Esophagus muscularis mucosa (tissue), 4 donors: ENCODE data around the gene ISOC1. TPM values are rescaled to one million over a fixed set of nuclear protein-coding genes. Genes with fewer than 3 reads are reported as not detected.

Experiments
- DNase-seq: peaks from one replicate; pipeline ENCODE4 v3.0.0-alpha.2; 2017; ENCODE audit errors: extremely low spot score
- H3K27ac ChIP-seq, 4 donors: fragments of 200-600 bp; sonication (generic); replicated peaks in 1 of 4; 1 replicate in 3 of 4; 2 replicates in 1 of 4; pipeline ENCODE4 v1.5.1; 2016 to 2019; ENCODE audit warnings: mild to moderate bottlenecking in 1 of 4
- H3K27me3 ChIP-seq, 4 donors: fragments of 200-600 bp; sonication (generic); one replicate each; pipeline versions ENCODE4 v1.5.1 to v1.6.0; 2016 to 2019
- H3K36me3 ChIP-seq, 4 donors: fragments of 200-600 bp; sonication (generic); one replicate each; pipeline ENCODE4 v1.5.1; 2016 to 2019
- H3K4me1 ChIP-seq, 4 donors: fragments of 200-600 bp; sonication (generic); one replicate each; pipeline ENCODE4 v1.5.1; 2016 to 2019
- H3K4me3 ChIP-seq, 4 donors: fragments of 200-600 bp; sonication (generic); 1 replicate in 2 of 4; 2 replicates in 2 of 4; pipeline ENCODE4 v1.5.1; 2016 to 2019; ENCODE audit warnings: mild to moderate bottlenecking in 4 of 4, moderate library complexity in 1 of 4
- H3K9me3 ChIP-seq, 4 donors: fragments of 200-600 bp; sonication (generic); 1 replicate in 3 of 4; 2 replicates in 1 of 4; pipeline ENCODE4 v1.5.1; 2016 to 2019
- CTCF ChIP-seq, 3 experiments: fragments of 200-600 bp in 2 of 3; fragments of 450-650 bp in 1 of 3; sonication (generic) in 2 of 3; IDR thresholded peaks; one replicate each; pipeline ENCODE4 v1.5.1; 2017 to 2019; ENCODE audit warnings: antibody characterized with exemption in 3 of 3, mild to moderate bottlenecking in 2 of 3, moderate library complexity in 1 of 3
- EP300 ChIP-seq: sonication (generic); formaldehyde crosslinking; IDR thresholded peaks from one replicate; pipeline ENCODE4 v1.6.1; 2017; ENCODE audit warnings: antibody characterized with exemption
- POLR2A ChIP-seq: fragments of 450-650 bp; IDR thresholded peaks from one replicate; pipeline ENCODE4 v1.6.1; 2017; ENCODE audit warnings: antibody characterized with exemption, moderate library complexity, mild to moderate bottlenecking, low read depth
- POLR2AphosphoS5 ChIP-seq, 2 donors: sonication (generic); formaldehyde crosslinking; IDR thresholded peaks; one replicate each; pipeline ENCODE4 v1.6.1; 2017; ENCODE audit warnings: antibody characterized with exemption in 2 of 2
- WGBS: methylation state at CpG from one replicate; pipeline ENCODE4 v1.1.5; 2018; 5-methylcytosine and 5-hydroxymethylcytosine counted together
- intact Hi-C: fragments of 100-400 bp; cut with DNase I; formaldehyde crosslinking; loops from one replicate; pipeline ENCODE4 v1.15.1; 2023
- total RNA-seq, 4 donors: library from RNA; depleted of rRNA; stranded (reverse); fragments of >200 nt; gene quantifications; one replicate each; pipeline versions ENCODE4 v1.1.0 to v1.2.1, GENCODE V29; 2016

ISOC1 gene
- total RNA-seq, 4 donors from 2014 or later: 53.5 to 136 (median 89.5) TPM

- DNase-seq: no peak
- peak; percentile 17 to 22 (median 17) for TF ChIP-seq CTCF (IDR thresholded peaks at IDR 0.05)
- TF ChIP-seq POLR2AphosphoS5 (IDR thresholded peaks at IDR 0.05): no peak
- WGBS: 36% methylated on average over 2 of the region's 2 CpGs
Measured at GRCh38 chr5:129113867-129114266, 19.3 kb downstream of the ISOC1 start.

GRCh38 chr5:129114539-129115193 lies 20.1 kb downstream of the ISOC1 start:
- H3K27me3 ChIP-seq: no peaks in the 10 kb centered on the region
- peaks cover 17 to 42% (median 21%) of the 10 kb centered on the region in 4 donors for H3K4me1 ChIP-seq
- H3K9me3 ChIP-seq: no peaks in the 10 kb centered on the region
- H3K4me3 ChIP-seq: no peak overlapping the region
- TF ChIP-seq POLR2A (no peak), CTCF (IDR thresholded peaks at IDR 0.05) (no peak), EP300 (no peak), POLR2AphosphoS5 (IDR thresholded peaks at IDR 0.05) (no peak)
- 88% methylated on average over 9 of the region's 10 CpGs for WGBS
- intact Hi-C loops: no loop called here
- peaks cover 0 to 15% (median 7%) of the 10 kb centered on the region in 4 donors for H3K36me3 ChIP-seq
- H3K27ac ChIP-seq: no peak overlapping the region
- DNase-seq: no peak

More at GRCh38 chr5:129113867-129114266, 19.3 kb downstream of the ISOC1 start:
- Histone ChIP-seq H3K4me1 (peaks cover 17 to 44% (median 23%) of the 10 kb centered on the region in 4 donors), H3K27ac (no peak overlapping the region), H3K27me3 (no peaks in the 10 kb centered on the region), H3K9me3 (no peaks in the 10 kb centered on the region), H3K36me3 (peaks cover 0 to 15% (median 8%) of the 10 kb centered on the region in 4 donors), H3K4me3 (no peak overlapping the region)
- intact Hi-C loops: no loop called here

- TF ChIP-seq POLR2A (no peak), POLR2AphosphoS5 (IDR thresholded peaks at IDR 0.05) (no peak), CTCF (IDR thresholded peaks at IDR 0.05) (no peak), EP300 (no peak)
- intact Hi-C loops: no loop called here
- Histone ChIP-seq H3K27me3 (no peaks in the 10 kb centered on the region), H3K27ac (no peak overlapping the region), H3K36me3 (peaks cover 0 to 15% (median 7%) of the 10 kb centered on the region in 4 donors), H3K9me3 (no peaks in the 10 kb centered on the region), H3K4me3 (no peak overlapping the region), H3K4me1 (peaks cover 9 to 31% (median 10%) of the 10 kb centered on the region in 4 donors)
- DNase-seq: no peak
- WGBS: 54% methylated on average over 2 of the region's 2 CpGs
Measured at GRCh38 chr5:129115680-129116079, 21.1 kb downstream of the ISOC1 start.

GRCh38 chr5:129116797-129117196 lies 22.2 kb downstream of the ISOC1 start:
- 95% methylated on average over 3 of the region's 3 CpGs for WGBS
- no peak for DNase-seq
- no peak overlapping the region for H3K4me3 ChIP-seq
- peaks cover 0 to 15% (median 7%) of the 10 kb centered on the region in 4 donors for H3K36me3 ChIP-seq
- H3K27me3 ChIP-seq: no peaks in the 10 kb centered on the region
- H3K9me3 ChIP-seq: no peaks in the 10 kb centered on the region
- no peak overlapping the region for H3K27ac ChIP-seq
- TF ChIP-seq POLR2AphosphoS5 (IDR thresholded peaks at IDR 0.05) (no peak), POLR2A (no peak), EP300 (no peak), CTCF (IDR thresholded peaks at IDR 0.05) (no peak)
- intact Hi-C loops: no loop called here
- peaks cover 0 to 20% (median 0%) of the 10 kb centered on the region in 4 donors for H3K4me1 ChIP-seq

- Histone ChIP-seq H3K36me3 (peaks cover 0 to 15% (median 9%) of the 10 kb centered on the region in 4 donors), H3K9me3 (no peaks in the 10 kb centered on the region), H3K27ac (no peak overlapping the region), H3K4me1 (peaks cover 0 to 10% (median 0%) of the 10 kb centered on the region in 4 donors), H3K27me3 (no peaks in the 10 kb centered on the region), H3K4me3 (no peak overlapping the region)
- intact Hi-C loops: no loop called here
- no peak for DNase-seq
- TF ChIP-seq EP300 (no peak), POLR2A (no peak), CTCF (IDR thresholded peaks at IDR 0.05) (no peak), POLR2AphosphoS5 (IDR thresholded peaks at IDR 0.05) (no peak)
Measured at GRCh38 chr5:129118405-129118804, 23.9 kb downstream of the ISOC1 start.
